Astrocyte (in vitro differentiated cells and primary cell): Measurements from ENCODE around the gene UVSSA.
"Not testable (repeated sequence)": the region's sequence is repeated elsewhere in the genome, so short reads cannot be mapped to it uniquely, and the experiment has no call there.

Experiments
- EZH2 ChIP-seq: IDR thresholded peaks from 2 replicates; pipeline ENCODE4 v1.6.1; 2012; ENCODE audit warnings: mild to moderate bottlenecking, low read length, inconsistent platforms; ENCODE audit not compliant: insufficient read depth
- TF ChIP-seq, protein P1 (sequence below): IDR thresholded peaks from 2 replicates; pipeline ENCODE4 v1.5.1; 2011; ENCODE audit warnings: low read depth, mild to moderate bottlenecking, inconsistent platforms, low read length, moderate library complexity; ENCODE audit not compliant: insufficient read depth

GRCh38 chr4:1443688-1444172 is 96.7 kb downstream of the UVSSA start:
- TF ChIP-seq, protein P1, sequence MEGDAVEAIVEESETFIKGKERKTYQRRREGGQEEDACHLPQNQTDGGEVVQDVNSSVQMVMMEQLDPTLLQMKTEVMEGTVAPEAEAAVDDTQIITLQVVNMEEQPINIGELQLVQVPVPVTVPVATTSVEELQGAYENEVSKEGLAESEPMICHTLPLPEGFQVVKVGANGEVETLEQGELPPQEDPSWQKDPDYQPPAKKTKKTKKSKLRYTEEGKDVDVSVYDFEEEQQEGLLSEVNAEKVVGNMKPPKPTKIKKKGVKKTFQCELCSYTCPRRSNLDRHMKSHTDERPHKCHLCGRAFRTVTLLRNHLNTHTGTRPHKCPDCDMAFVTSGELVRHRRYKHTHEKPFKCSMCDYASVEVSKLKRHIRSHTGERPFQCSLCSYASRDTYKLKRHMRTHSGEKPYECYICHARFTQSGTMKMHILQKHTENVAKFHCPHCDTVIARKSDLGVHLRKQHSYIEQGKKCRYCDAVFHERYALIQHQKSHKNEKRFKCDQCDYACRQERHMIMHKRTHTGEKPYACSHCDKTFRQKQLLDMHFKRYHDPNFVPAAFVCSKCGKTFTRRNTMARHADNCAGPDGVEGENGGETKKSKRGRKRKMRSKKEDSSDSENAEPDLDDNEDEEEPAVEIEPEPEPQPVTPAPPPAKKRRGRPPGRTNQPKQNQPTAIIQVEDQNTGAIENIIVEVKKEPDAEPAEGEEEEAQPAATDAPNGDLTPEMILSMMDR = not testable (repeated sequence)
- TF ChIP-seq EZH2 = not testable (repeated sequence)
